K562 treated with DMSO at 1 percent for 12 hours (cell line): ENCODE results near the gene AMT. TPM values are rescaled to one million over a fixed set of nuclear protein-coding genes. Genes with fewer than 3 reads are reported as not detected.

Experiments used
- total RNA-seq: library from RNA; unstranded; fragments of 300-600 nt; gene quantifications from 2 replicates; pipeline ENCODE4 v1.2.3, GENCODE V29; 2022; ENCODE audit not compliant: insufficient read depth

AMT gene
- total RNA-seq = 1.5 and 2.4 TPM in 2 replicates

GRCh38 chr3:49422379-49423248, at the start of gene AMT:
AMT (minus strand) TSS chr3:49422473; CDS start chr3:49422450, 23 bp downstream.

GRCh38 chr3:49469936-49470713, 47.9 kb upstream of the AMT start, which contains the start of gene DAG1:
DAG1 (plus strand) TSS chr3:49470267; CDS start chr3:49510535, 40,268 bp downstream.

GRCh38 chr3:49411968-49412631, 10.2 kb downstream of the AMT start, which contains the start of the genes RHOA and TCTA:
RHOA (minus strand) TSS chr3:49411976; CDS start chr3:49375589, 36,387 bp downstream.
TCTA (plus strand) TSS chr3:49412423; CDS start chr3:49412427, 4 bp downstream.

Other genes starting within 250 kb of the AMT start
- gene C3orf62, start 145.2 kb downstream of the AMT start, total RNA-seq = 4.9 and 8.5 TPM in 2 replicates
- gene USP4, start 82.4 kb downstream of the AMT start, total RNA-seq = 7.2 and 14.1 TPM in 2 replicates
- gene GPX1, start 64.1 kb downstream of the AMT start, total RNA-seq = not detected in 2 replicates
- gene RHOA, start 10.5 kb downstream of the AMT start, total RNA-seq = 174 and 289 TPM in 2 replicates
- 7.1 and 9.2 TPM in 2 replicates for gene TCTA, start 10.1 kb downstream of the AMT start, total RNA-seq
- 7.3 and 10.9 TPM in 2 replicates for gene NICN1, start 6.9 kb upstream of the AMT start, total RNA-seq
- gene DAG1, start 47.8 kb upstream of the AMT start, total RNA-seq = 4.5 and 13.5 TPM in 2 replicates
- 0.07 and 0.17 TPM in 2 replicates for gene BSN, start 132.0 kb upstream of the AMT start, total RNA-seq